HG03175 (cell line): ENCODE data around the gene SETBP1.

ENCODE experiments used
- ATAC-seq: cut with Tn5 transposase; IDR thresholded peaks from one replicate; pipeline ENCODE4 v1.9.1; 2021; ENCODE audit warnings: mild to moderate bottlenecking, moderate library complexity; ENCODE audit not compliant: unreplicated experiment

The SETBP1 gene

GRCh38 chr18:44895176-44895798, 214.6 kb downstream of the SETBP1 start:
- ATAC-seq, result peak; percentile 61

- no peak for ATAC-seq
Measured at GRCh38 chr18:44896846-44897245, 216.2 kb downstream of the SETBP1 start.

- no peak for ATAC-seq
Measured at GRCh38 chr18:44897411-44897810, 216.7 kb downstream of the SETBP1 start.

- no peak for ATAC-seq
Measured at GRCh38 chr18:44897816-44898215, 217.1 kb downstream of the SETBP1 start.

- no peak for ATAC-seq
Measured at GRCh38 chr18:44898498-44898897, 217.8 kb downstream of the SETBP1 start.

- ATAC-seq, result no peak
Measured at GRCh38 chr18:44899832-44900231, 219.1 kb downstream of the SETBP1 start.

- no peak for ATAC-seq
Measured at GRCh38 chr18:44900627-44901026, 219.9 kb downstream of the SETBP1 start.

GRCh38 chr18:44901283-44901682, 220.6 kb downstream of the SETBP1 start:
- no peak for ATAC-seq

GRCh38 chr18:44903327-44903726, 222.6 kb downstream of the SETBP1 start:
- ATAC-seq, result no peak

- no peak for ATAC-seq
Measured at GRCh38 chr18:44904768-44905167, 224.1 kb downstream of the SETBP1 start.

- ATAC-seq, result peak; percentile 71
Measured at GRCh38 chr18:44909191-44909719, 228.6 kb downstream of the SETBP1 start.

- peak; percentile 3 for ATAC-seq
Measured at GRCh38 chr18:44911260-44911659, 230.6 kb downstream of the SETBP1 start.

GRCh38 chr18:44911773-44912172, 231.1 kb downstream of the SETBP1 start:
- peak; percentile 55 for ATAC-seq

- ATAC-seq, result no peak
Measured at GRCh38 chr18:44912740-44913478, 232.2 kb downstream of the SETBP1 start.

GRCh38 chr18:44914028-44914427, 233.3 kb downstream of the SETBP1 start:
- no peak for ATAC-seq

- ATAC-seq, result no peak
Measured at GRCh38 chr18:44915213-44915612, 234.5 kb downstream of the SETBP1 start.

- ATAC-seq, result no peak
Measured at GRCh38 chr18:44915661-44916060, 235.0 kb downstream of the SETBP1 start.

GRCh38 chr18:44916429-44917207, 235.9 kb downstream of the SETBP1 start:
- ATAC-seq, result no peak

GRCh38 chr18:44917216-44918141, 236.8 kb downstream of the SETBP1 start:
- ATAC-seq, result no peak

GRCh38 chr18:44918142-44918476, 237.4 kb downstream of the SETBP1 start:
- ATAC-seq, result no peak

- no peak for ATAC-seq
Measured at GRCh38 chr18:44920441-44920840, 239.8 kb downstream of the SETBP1 start.
